ENCODE measurements around the gene HS1BP3. TPM values are rescaled to one million over a fixed set of nuclear protein-coding genes. Genes with fewer than 3 reads are reported as not detected.

Gene HS1BP3
- total RNA-seq, 4 donors from 2014 or later: 7.1 to 41.8 (median 28.4) TPM

- Histone ChIP-seq H3K4me3 (no peak overlapping the region), H3K36me3 (no peaks in the 10 kb centered on the region), H3K9me3 (no peaks in the 10 kb centered on the region), H3K27me3 (no peaks in the 10 kb centered on the region), H3K4me1 (peaks cover 5 to 11% of the 10 kb centered on the region in 2 donors), H3K27ac (peak overlapping the region; percentile 80 to 85)
- no peak for TF ChIP-seq CTCF (IDR thresholded peaks at IDR 0.05)
- no peak for TF ChIP-seq POLR2A (IDR thresholded peaks at IDR 0.05)
- peak in 1 of 2 donors; percentile 56 for DNase-seq
- intact Hi-C loops (cut with DNase I; ENCODE audit: low total_unique reads): no loop called here
Observed at GRCh38 chr2:20604401-20604911, 46.4 kb downstream of the HS1BP3 start.

GRCh38 chr2:20603791-20604190 lies 47.1 kb downstream of the HS1BP3 start:
- peak; percentile 12 to 18 for DNase-seq
- Histone ChIP-seq H3K27ac (peak overlapping the region; percentile 80 to 85), H3K9me3 (no peaks in the 10 kb centered on the region), H3K4me3 (no peak overlapping the region), H3K4me1 (peaks cover under 1 to 6% of the 10 kb centered on the region in 2 donors), H3K36me3 (no peaks in the 10 kb centered on the region), H3K27me3 (no peaks in the 10 kb centered on the region)
- intact Hi-C loops (cut with DNase I; ENCODE audit: low total_unique reads): no loop called here
- TF ChIP-seq POLR2A (IDR thresholded peaks at IDR 0.05) (no peak), CTCF (IDR thresholded peaks at IDR 0.05) (no peak)

GRCh38 chr2:20602803-20603202 lies 48.1 kb downstream of the HS1BP3 start:
- Histone ChIP-seq H3K27me3 (no peaks in the 10 kb centered on the region), H3K4me1 (peaks cover 1 to 6% of the 10 kb centered on the region in 2 donors), H3K27ac (no peak overlapping the region), H3K4me3 (no peak overlapping the region), H3K9me3 (no peaks in the 10 kb centered on the region), H3K36me3 (no peaks in the 10 kb centered on the region)
- TF ChIP-seq CTCF (IDR thresholded peaks at IDR 0.05): no peak
- no peak for TF ChIP-seq POLR2A (IDR thresholded peaks at IDR 0.05)
- DNase-seq: no peak
- intact Hi-C loops (cut with DNase I; ENCODE audit: low total_unique reads): no loop called here

- Histone ChIP-seq H3K27me3 (no peaks in the 10 kb centered on the region), H3K27ac (peak overlapping the region in 1 of 2 donors; percentile 77), H3K9me3 (no peaks in the 10 kb centered on the region), H3K36me3 (no peaks in the 10 kb centered on the region), H3K4me1 (peaks cover 6 to 23% of the 10 kb centered on the region in 2 donors), H3K4me3 (no peak overlapping the region)
- no peak for TF ChIP-seq POLR2A (IDR thresholded peaks at IDR 0.05)
- peak; percentile 6 to 52 (median 31) for TF ChIP-seq CTCF (IDR thresholded peaks at IDR 0.05)
- DNase-seq: no peak
- intact Hi-C loops (cut with DNase I; ENCODE audit: low total_unique reads): no loop called here
Observed at GRCh38 chr2:20600756-20601325, 50.1 kb downstream of the HS1BP3 start.

- Histone ChIP-seq H3K4me3 (no peak overlapping the region), H3K27me3 (no peaks in the 10 kb centered on the region), H3K27ac (peak overlapping the region; percentile 75 to 77), H3K36me3 (no peaks in the 10 kb centered on the region), H3K9me3 (no peaks in the 10 kb centered on the region), H3K4me1 (peaks cover 6 to 23% of the 10 kb centered on the region in 2 donors)
- peak; percentile 16 to 24 for DNase-seq
- TF ChIP-seq CTCF (IDR thresholded peaks at IDR 0.05) (no peak), POLR2A (IDR thresholded peaks at IDR 0.05) (no peak)
- intact Hi-C loops (cut with DNase I; ENCODE audit: low total_unique reads): no loop called here
Observed at GRCh38 chr2:20599861-20600461, 50.9 kb downstream of the HS1BP3 start.
